Loucy (cell line): ENCODE results near the gene YIF1A.

Source experiments
- CTCF ChIP-seq: fragments of 200-600 bp; sonication (generic); conservative IDR thresholded peaks from 2 replicates; pipeline ENCODE4 v1.5.1; 2014; ENCODE audit warnings: mild to moderate bottlenecking, antibody characterized with exemption, low read length
- EZH2phosphoT487 ChIP-seq: fragments of 200-600 bp; IDR thresholded peaks from 2 replicates; pipeline ENCODE4 v1.6.1; 2018; ENCODE audit warnings: antibody characterized with exemption, mild to moderate bottlenecking, moderate library complexity, borderline replicate concordance

GRCh38 chr11:66287889-66288670 lies 863 bp downstream of the YIF1A start:
- no peak for TF ChIP-seq CTCF
- no peak for TF ChIP-seq EZH2phosphoT487
